Neuron (in vitro differentiated cells): Measurements from ENCODE around the gene HEATR9.

Source experiments
- H2AFZ ChIP-seq: one replicate; pipeline ENCODE4 v1.6.1; 2013; ENCODE audit warnings: low read depth, mild to moderate bottlenecking, inconsistent platforms, low read length, moderate library complexity
- H3K27me3 ChIP-seq: one replicate; pipeline ENCODE4 v1.6.1; 2013; ENCODE audit warnings: low read length; ENCODE audit not compliant: insufficient read depth
- H3K36me3 ChIP-seq: one replicate; pipeline ENCODE4 v1.6.1; 2013; ENCODE audit warnings: low read length; ENCODE audit not compliant: insufficient read depth
- H3K4me1 ChIP-seq: one replicate; pipeline ENCODE4 v1.6.1; 2013; ENCODE audit warnings: low read length; ENCODE audit not compliant: insufficient read depth
- H3K4me3 ChIP-seq: 2 replicates; pipeline ENCODE4 v1.5.1; 2013; ENCODE audit warnings: mild to moderate bottlenecking, low read length, moderate library complexity
- H3K9me3 ChIP-seq: one replicate; pipeline ENCODE4 v1.6.1; 2013; ENCODE audit warnings: low read length

The HEATR9 gene

GRCh38 chr17:35807371-35808144 is 61.1 kb downstream of the HEATR9 start:
- Histone ChIP-seq H3K27me3 (no peaks in the 10 kb centered on the region), H3K36me3 (peaks cover 11% of the 10 kb centered on the region), H3K9me3 (no peaks in the 10 kb centered on the region), H2AFZ (no peak overlapping the region), H3K4me1 (peaks cover 31% of the 10 kb centered on the region), H3K4me3 (no peak overlapping the region)
